ENCODE measurements around the gene U2SURP. TPM values are rescaled to one million over a fixed set of nuclear protein-coding genes. Genes with fewer than 3 reads are reported as not detected.

U2SURP gene
- total and polyA plus RNA-seq, 10 of the 15 experiments (the other 5 are each of a cell fraction or from before 2014, with no cell fraction given) = 76.3 to 277 (median 150) TPM

- TF ChIP-seq MTA2 (IDR thresholded peaks at IDR 0.05; ENCODE audit: low read depth) = peak; percentile 64
- TF ChIP-seq CUX1 (IDR thresholded peaks at IDR 0.05; ENCODE audit: insufficient replicate concordance, low read depth, low read length) = peak; percentile 95
- TF ChIP-seq NFYB (IDR thresholded peaks at IDR 0.05; ENCODE audit: insufficient read depth, low read depth, low read length) = no peak
- no peak for TF ChIP-seq RAD21 (IDR thresholded peaks at IDR 0.05; ENCODE audit: insufficient read depth, low read depth, low read length)
- no peak for TF ChIP-seq JUNB (IDR thresholded peaks at IDR 0.05)
- TF ChIP-seq BCL3 (IDR thresholded peaks at IDR 0.05; ENCODE audit: borderline replicate concordance, insufficient read depth, low read depth, low read length, poor library complexity, severe bottlenecking) = no peak
- TF ChIP-seq TCF3 (IDR thresholded peaks at IDR 0.05; ENCODE audit: borderline replicate concordance, insufficient read depth, low read depth, low read length) = no peak
- no peak for TF ChIP-seq CEBPB (IDR thresholded peaks at IDR 0.05; ENCODE audit: borderline replicate concordance in 1 of 2, low read depth in 2 of 2, low read length in 2 of 2)
- no peak for TF ChIP-seq MYB (IDR thresholded peaks at IDR 0.05; ENCODE audit: borderline replicate concordance, low read depth, low read length)
- TF ChIP-seq SMAD5 (IDR thresholded peaks at IDR 0.05; ENCODE audit: low read depth) = no peak
- peak; percentile 82 for TF ChIP-seq EED (IDR thresholded peaks at IDR 0.05; ENCODE audit: low read depth)
- TF ChIP-seq BCLAF1 (IDR thresholded peaks at IDR 0.05) = no peak
- 0 out of 2 replicates have a peak, but pooled peaks have one; percentile 96 for TF ChIP-seq WRNIP1 (IDR thresholded peaks at IDR 0.05; ENCODE audit: borderline replicate concordance, low read depth, low read length)
- TF ChIP-seq POU2F2 (IDR thresholded peaks at IDR 0.05; ENCODE audit: borderline replicate concordance, low read depth, low read length) = peak; percentile 63; the same call in 1 of the 3 replicates
- TF ChIP-seq HDAC6 (IDR thresholded peaks at IDR 0.05; ENCODE audit: unreplicated experiment) = no peak
- peak; percentile 72 to 79 for TF ChIP-seq IKZF2 (IDR thresholded peaks at IDR 0.05)
- no peak for TF ChIP-seq SPI1 (IDR thresholded peaks at IDR 0.05; ENCODE audit: borderline replicate concordance, insufficient read depth, low read depth, low read length)
- TF ChIP-seq MTA3 (IDR thresholded peaks at IDR 0.05; ENCODE audit: borderline replicate concordance, low read length) = no peak
- peak; percentile 36; the same call in 1 of the 2 replicates for TF ChIP-seq PKNOX1 (IDR thresholded peaks at IDR 0.05)
Observed at GRCh38 chr3:143001369-143002082, at the start of gene U2SURP (continued).
